ENCODE measurements around the gene CELF4. TPM values are rescaled to one million over a fixed set of nuclear protein-coding genes. Genes with fewer than 3 reads are reported as not detected.

CELF4 gene
- total and polyA plus RNA-seq, 2 donors (not counting 3 experiments of a cell fraction or from before 2014, with no cell fraction given), result not detected

- Histone ChIP-seq H3K4me1 (ENCODE audit: control insufficient read depth, extremely low read depth, insufficient read depth, low read length) (no peaks in the 10 kb centered on the region), H3K9me1 (replicated peaks; ENCODE audit: control insufficient read depth, extremely low read depth, insufficient read depth, low read length) (no peaks in the 10 kb centered on the region), H3K79me2 (ENCODE audit: control insufficient read depth, insufficient read depth, low read length) (no peaks in the 10 kb centered on the region), H3K9me3 (replicated peaks; ENCODE audit: control insufficient read depth, insufficient read depth, low read length) (no peaks in the 10 kb centered on the region), H3K9ac (replicated peaks; ENCODE audit: extremely low read depth, insufficient read depth, low read length) (no peak overlapping the region), H4K20me1 (replicated peaks; ENCODE audit: control insufficient read depth, extremely low read depth, insufficient read depth, low read length) (no peaks in the 10 kb centered on the region), H2AFZ (ENCODE audit: low read depth, low read length) (no peak overlapping the region), H3K27ac (ENCODE audit: insufficient read depth, low read depth, low read length) (no peak overlapping the region), H3K4me3 (replicated peaks in 1 of 3; ENCODE audit: insufficient read depth in 1 of 3, low read depth in 1 of 3, low read length in 3 of 3) (no peak overlapping the region), H3K4me2 (ENCODE audit: insufficient read depth, low read length) (no peak overlapping the region), H3K27me3 (ENCODE audit: control insufficient read depth in 2 of 2, insufficient read depth in 2 of 2, low read length in 2 of 2) (no peaks in the 10 kb centered on the region), H3K36me3 (ENCODE audit: control insufficient read depth in 2 of 2, extremely low read depth in 1 of 2, insufficient read depth in 2 of 2, low read length in 2 of 2) (no peaks in the 10 kb centered on the region)
- CTCF ChIA-PET, result no interaction called here
- TF ChIP-seq MYC (IDR thresholded peaks at IDR 0.05; ENCODE audit: low read depth, low read length) (no peak), MAX (IDR thresholded peaks at IDR 0.05; ENCODE audit: insufficient read depth, insufficient read length) (no peak), POLR2AphosphoS5 (IDR thresholded peaks at IDR 0.05; ENCODE audit: insufficient read depth, low read depth, low read length) (no peak), GATA2 (IDR thresholded peaks at IDR 0.05; ENCODE audit: insufficient read depth, insufficient read length, low read depth, low read length) (no peak), JUN (IDR thresholded peaks at IDR 0.05; ENCODE audit: borderline replicate concordance, insufficient read depth, insufficient read length, low read depth) (no peak), FOS (IDR thresholded peaks at IDR 0.05; ENCODE audit: borderline replicate concordance, insufficient read depth, low read length) (no peak), POLR2A (IDR thresholded peaks at IDR 0.05; ENCODE audit: low read depth, low read length) (no peak), EZH2 (IDR thresholded peaks at IDR 0.05; ENCODE audit: borderline replicate concordance, low read depth, low read length, severe bottlenecking) (no peak), CTCF (IDR thresholded peaks at IDR 0.05; ENCODE audit: extremely low read depth in 1 of 2, insufficient read depth in 1 of 2, low read depth in 1 of 2, low read length in 2 of 2) (no peak)
- DNase-seq (ENCODE audit: low read depth, low spot score) (no peak), FAIRE-seq (no peak)
- dilution Hi-C loops (cut with MboI; ENCODE audit: extremely low pct_ligation_motif_present, low sequenced_read_pairs), result no loop called here
- intact Hi-C loops (cut with micrococcal nuclease), result no loop called here
- POLR2A ChIA-PET, result no interaction called here
- BruUV-seq (replicated peaks), result no TSS peak
These were observed 116.7 kb downstream of the CELF4 start for GRCh38 chr18:37448946-37449345.
